HT-29 (cell line): ENCODE measurements around the gene VTA1. TPM values are rescaled to one million over a fixed set of nuclear protein-coding genes. Genes with fewer than 3 reads are reported as not detected.
"Not testable (repeated sequence)": the region's sequence is repeated elsewhere in the genome, so short reads cannot be mapped to it uniquely, and the experiment has no call there.

Experiments
- DNase-seq: peaks from one replicate; pipeline ENCODE4 v3.0.0-alpha.2; 2015; ENCODE audit warnings: low spot score
- total RNA-seq: library from RNA; depleted of rRNA; stranded (reverse); fragments of >200 nt; shearing (Covaris generic); gene quantifications from 2 replicates; pipeline ENCODE4 v1.2.3, GENCODE V29; 2014

Gene VTA1
- total RNA-seq, 1 experiment from 2014 or later, result 24.7 TPM

- peak; percentile 19 for DNase-seq
These were observed 24.3 kb downstream of the VTA1 start for GRCh38 chr6:142171351-142171750.

- no peak for DNase-seq
These were observed 25.7 kb downstream of the VTA1 start for GRCh38 chr6:142172758-142173157.

- DNase-seq, result no peak
These were observed 26.9 kb downstream of the VTA1 start for GRCh38 chr6:142173980-142174379.

- no peak for DNase-seq
These were observed 27.6 kb downstream of the VTA1 start for GRCh38 chr6:142174703-142175102.

GRCh38 chr6:142178129-142178528 is 31.1 kb downstream of the VTA1 start:
- no peak for DNase-seq

- DNase-seq, result no peak
These were observed 34.9 kb downstream of the VTA1 start for GRCh38 chr6:142182004-142182403.

- DNase-seq, result no peak
These were observed 36.3 kb downstream of the VTA1 start for GRCh38 chr6:142183351-142183750.

GRCh38 chr6:142184307-142184706 is 37.2 kb downstream of the VTA1 start:
- DNase-seq, result no peak

GRCh38 chr6:142185641-142186040 is 38.6 kb downstream of the VTA1 start:
- DNase-seq, result no peak

- DNase-seq, result no peak
These were observed 40.1 kb downstream of the VTA1 start for GRCh38 chr6:142187209-142187608.

GRCh38 chr6:142188341-142188740 is 41.3 kb downstream of the VTA1 start:
- not testable (repeated sequence) for DNase-seq

GRCh38 chr6:142189057-142189456 is 42.0 kb downstream of the VTA1 start:
- no peak for DNase-seq

- no peak for DNase-seq
These were observed 45.3 kb downstream of the VTA1 start for GRCh38 chr6:142192343-142192742.

GRCh38 chr6:142193621-142194020 is 46.6 kb downstream of the VTA1 start:
- no peak for DNase-seq

- DNase-seq, result no peak
These were observed 48.9 kb downstream of the VTA1 start for GRCh38 chr6:142195862-142196541.

- no peak for DNase-seq
These were observed 54.0 kb downstream of the VTA1 start for GRCh38 chr6:142200846-142201628.

- DNase-seq, result peak; percentile 56
These were observed 60.3 kb downstream of the VTA1 start for GRCh38 chr6:142207265-142207877.

- DNase-seq, result no peak
These were observed 63.5 kb downstream of the VTA1 start for GRCh38 chr6:142210606-142211005.

- DNase-seq, result no peak
These were observed 66.3 kb downstream of the VTA1 start for GRCh38 chr6:142213402-142213801.

GRCh38 chr6:142218446-142218845 is 71.4 kb downstream of the VTA1 start:
- DNase-seq, result no peak

- DNase-seq, result no peak
These were observed 75.0 kb downstream of the VTA1 start for GRCh38 chr6:142222022-142222421.

- DNase-seq, result no peak
These were observed 76.9 kb downstream of the VTA1 start for GRCh38 chr6:142223938-142224337.

GRCh38 chr6:142225115-142225514 is 78.1 kb downstream of the VTA1 start:
- no peak for DNase-seq
